ENCODE measurements around the gene CTBP2.

DNA sequence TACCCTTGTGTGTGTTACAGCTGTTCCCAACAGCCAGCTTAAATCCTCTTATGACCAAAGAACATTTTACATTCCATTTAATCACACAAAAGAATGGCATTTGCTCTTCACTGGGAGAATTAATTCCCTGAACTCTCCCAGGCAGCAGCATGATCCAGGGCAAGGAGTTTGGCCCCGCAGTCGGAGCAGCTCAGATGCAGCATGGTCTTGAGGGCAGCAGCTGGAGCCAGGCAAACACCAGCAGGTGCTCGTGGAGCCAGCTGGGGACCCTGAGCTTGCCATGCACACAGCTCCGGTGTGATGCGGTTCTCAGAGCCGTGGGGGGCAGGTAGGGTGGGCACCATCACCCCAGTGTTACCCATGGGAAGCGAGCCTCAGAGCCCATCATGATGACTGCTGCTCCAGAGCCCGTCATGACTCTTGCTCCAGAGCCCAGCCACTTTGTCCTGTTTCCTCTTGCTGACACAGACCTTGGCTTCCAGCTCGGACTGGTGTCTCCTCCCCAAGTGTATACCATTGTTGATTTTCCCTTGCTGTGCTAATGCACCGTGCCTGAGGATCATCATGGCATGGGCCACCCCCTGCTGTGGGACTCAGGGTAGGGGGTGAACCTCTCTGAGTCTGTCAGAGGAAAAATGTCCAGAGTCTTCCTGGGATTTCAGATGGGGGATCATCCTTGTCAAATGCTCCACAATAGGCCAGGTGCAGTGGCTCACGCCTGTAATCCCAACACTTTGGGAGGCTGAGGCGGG is 142.6 kb downstream of the CTBP2 start:
- TF ChIP-seq, protein P1, sequence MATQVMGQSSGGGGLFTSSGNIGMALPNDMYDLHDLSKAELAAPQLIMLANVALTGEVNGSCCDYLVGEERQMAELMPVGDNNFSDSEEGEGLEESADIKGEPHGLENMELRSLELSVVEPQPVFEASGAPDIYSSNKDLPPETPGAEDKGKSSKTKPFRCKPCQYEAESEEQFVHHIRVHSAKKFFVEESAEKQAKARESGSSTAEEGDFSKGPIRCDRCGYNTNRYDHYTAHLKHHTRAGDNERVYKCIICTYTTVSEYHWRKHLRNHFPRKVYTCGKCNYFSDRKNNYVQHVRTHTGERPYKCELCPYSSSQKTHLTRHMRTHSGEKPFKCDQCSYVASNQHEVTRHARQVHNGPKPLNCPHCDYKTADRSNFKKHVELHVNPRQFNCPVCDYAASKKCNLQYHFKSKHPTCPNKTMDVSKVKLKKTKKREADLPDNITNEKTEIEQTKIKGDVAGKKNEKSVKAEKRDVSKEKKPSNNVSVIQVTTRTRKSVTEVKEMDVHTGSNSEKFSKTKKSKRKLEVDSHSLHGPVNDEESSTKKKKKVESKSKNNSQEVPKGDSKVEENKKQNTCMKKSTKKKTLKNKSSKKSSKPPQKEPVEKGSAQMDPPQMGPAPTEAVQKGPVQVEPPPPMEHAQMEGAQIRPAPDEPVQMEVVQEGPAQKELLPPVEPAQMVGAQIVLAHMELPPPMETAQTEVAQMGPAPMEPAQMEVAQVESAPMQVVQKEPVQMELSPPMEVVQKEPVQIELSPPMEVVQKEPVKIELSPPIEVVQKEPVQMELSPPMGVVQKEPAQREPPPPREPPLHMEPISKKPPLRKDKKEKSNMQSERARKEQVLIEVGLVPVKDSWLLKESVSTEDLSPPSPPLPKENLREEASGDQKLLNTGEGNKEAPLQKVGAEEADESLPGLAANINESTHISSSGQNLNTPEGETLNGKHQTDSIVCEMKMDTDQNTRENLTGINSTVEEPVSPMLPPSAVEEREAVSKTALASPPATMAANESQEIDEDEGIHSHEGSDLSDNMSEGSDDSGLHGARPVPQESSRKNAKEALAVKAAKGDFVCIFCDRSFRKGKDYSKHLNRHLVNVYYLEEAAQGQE (IDR thresholded peaks at IDR 0.05; ENCODE audit: insufficient read depth in 1 of 2, low read depth in 2 of 2, low read length in 1 of 2), result no peak
- TF ChIP-seq, protein P2, sequence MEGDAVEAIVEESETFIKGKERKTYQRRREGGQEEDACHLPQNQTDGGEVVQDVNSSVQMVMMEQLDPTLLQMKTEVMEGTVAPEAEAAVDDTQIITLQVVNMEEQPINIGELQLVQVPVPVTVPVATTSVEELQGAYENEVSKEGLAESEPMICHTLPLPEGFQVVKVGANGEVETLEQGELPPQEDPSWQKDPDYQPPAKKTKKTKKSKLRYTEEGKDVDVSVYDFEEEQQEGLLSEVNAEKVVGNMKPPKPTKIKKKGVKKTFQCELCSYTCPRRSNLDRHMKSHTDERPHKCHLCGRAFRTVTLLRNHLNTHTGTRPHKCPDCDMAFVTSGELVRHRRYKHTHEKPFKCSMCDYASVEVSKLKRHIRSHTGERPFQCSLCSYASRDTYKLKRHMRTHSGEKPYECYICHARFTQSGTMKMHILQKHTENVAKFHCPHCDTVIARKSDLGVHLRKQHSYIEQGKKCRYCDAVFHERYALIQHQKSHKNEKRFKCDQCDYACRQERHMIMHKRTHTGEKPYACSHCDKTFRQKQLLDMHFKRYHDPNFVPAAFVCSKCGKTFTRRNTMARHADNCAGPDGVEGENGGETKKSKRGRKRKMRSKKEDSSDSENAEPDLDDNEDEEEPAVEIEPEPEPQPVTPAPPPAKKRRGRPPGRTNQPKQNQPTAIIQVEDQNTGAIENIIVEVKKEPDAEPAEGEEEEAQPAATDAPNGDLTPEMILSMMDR (IDR thresholded peaks at IDR 0.05), result no peak

Data from Panc1 (cell line).